Lower lobe of right lung (tissue), 2 donors: ENCODE measurements around the gene BABAM2. TPM values are rescaled to one million over a fixed set of nuclear protein-coding genes. Genes with fewer than 3 reads are reported as not detected.

Experiments used
- ATAC-seq, 2 donors: fragments of 200-7000 bp; cut with Tn5 transposase; one replicate each; pipeline ENCODE4 v1.9.1; 2020 to 2022; ENCODE audit warnings: mild to moderate bottlenecking in 2 of 2, moderate library complexity in 2 of 2
- DNase-seq: peaks from one replicate; pipeline ENCODE4 v3.0.0-alpha.2; 2020
- H3K27ac ChIP-seq: fragments of 200-600 bp; one replicate; pipeline ENCODE4 v1.8.0; 2022
- H3K27me3 ChIP-seq: fragments of 200-600 bp; one replicate; pipeline ENCODE4 v1.8.0; 2022; ENCODE audit warnings: low read depth
- H3K36me3 ChIP-seq: fragments of 200-600 bp; one replicate; pipeline ENCODE4 v1.8.0; 2022; ENCODE audit warnings: mild to moderate bottlenecking
- H3K4me1 ChIP-seq: fragments of 200-600 bp; one replicate; pipeline ENCODE4 v1.8.0; 2022
- H3K4me3 ChIP-seq: fragments of 200-600 bp; one replicate; pipeline ENCODE4 v1.8.0; 2022; ENCODE audit warnings: mild to moderate bottlenecking
- H3K9me3 ChIP-seq: fragments of 200-600 bp; one replicate; pipeline ENCODE4 v1.8.0; 2022
- CTCF ChIP-seq: fragments of 200-600 bp; IDR thresholded peaks from one replicate; pipeline ENCODE4 v1.8.0; 2022; ENCODE audit warnings: antibody characterized with exemption, mild to moderate bottlenecking
- intact Hi-C: fragments of 100-400 bp; cut with DNase I; formaldehyde crosslinking; loops from one replicate; pipeline ENCODE4 v1.11.0; 2022
- total RNA-seq: library from RNA; stranded (reverse); fragmentation: NEBNext Ultra II Directional; extraction: Animal tissue kit (Norgen Biotek cat#: 25700); gene quantifications from one replicate; pipeline ENCODE4 v1.2.1, GENCODE V29; 2021
- donor health status: DM: no; HTN: yes; CAD: no; lungs with severe emphysema.

The BABAM2 gene
- total RNA-seq, 1 donor from 2014 or later = 39.5 TPM

GRCh38 chr2:27907547-27907946 is 17.0 kb downstream of the BABAM2 start:
- intact Hi-C loops = no loop called here
- H3K27me3 ChIP-seq = no peaks in the 10 kb centered on the region
- H3K4me3 ChIP-seq = no peak overlapping the region
- H3K9me3 ChIP-seq = no peaks in the 10 kb centered on the region
- no peaks in the 10 kb centered on the region for H3K4me1 ChIP-seq
- H3K27ac ChIP-seq = no peak overlapping the region
- no peaks in the 10 kb centered on the region for H3K36me3 ChIP-seq
- DNase-seq (no peak), ATAC-seq (no peak)
- TF ChIP-seq CTCF = no peak

DNA sequence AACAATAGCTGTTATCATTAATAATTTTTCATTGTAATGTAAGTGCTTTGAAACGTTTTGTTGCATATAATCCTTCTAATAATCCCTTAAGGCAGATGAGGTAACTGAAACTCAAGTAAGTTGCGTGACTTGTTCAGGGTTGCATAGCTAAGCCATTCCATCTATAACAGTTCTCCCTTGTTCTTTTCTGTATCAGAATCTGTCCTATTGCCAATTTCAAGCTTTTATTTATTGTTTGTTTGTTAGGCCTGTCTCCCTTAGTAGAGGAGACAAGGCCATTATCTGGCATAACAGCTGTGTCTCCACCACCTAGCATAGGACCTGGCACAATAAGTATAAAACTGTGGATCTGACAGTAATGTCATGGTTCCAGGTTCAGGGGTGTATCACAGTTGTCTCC is 19.4 kb downstream of the BABAM2 start:
- Histone ChIP-seq H3K4me3 (no peak overlapping the region), H3K9me3 (no peaks in the 10 kb centered on the region), H3K4me1 (peaks cover 8% of the 10 kb centered on the region), H3K27me3 (no peaks in the 10 kb centered on the region), H3K27ac (no peak overlapping the region), H3K36me3 (no peaks in the 10 kb centered on the region)
- no peak for ATAC-seq
- intact Hi-C loops = no loop called here
- DNase-seq = no peak
- no peak for TF ChIP-seq CTCF

- no peak for DNase-seq
- no peaks in the 10 kb centered on the region for H3K27me3 ChIP-seq
- no peak overlapping the region for H3K27ac ChIP-seq
- H3K9me3 ChIP-seq = no peaks in the 10 kb centered on the region
- no peaks in the 10 kb centered on the region for H3K36me3 ChIP-seq
- no peak for TF ChIP-seq CTCF
- H3K4me1 ChIP-seq = peaks cover 25% of the 10 kb centered on the region
- no peak for ATAC-seq
- no peak overlapping the region for H3K4me3 ChIP-seq
- intact Hi-C loops = no loop called here
Measured at GRCh38 chr2:27911458-27912210, 21.1 kb downstream of the BABAM2 start.

- no peak for ATAC-seq
- no peaks in the 10 kb centered on the region for H3K27me3 ChIP-seq
- intact Hi-C loops = no loop called here
- no peak overlapping the region for H3K27ac ChIP-seq
- no peaks in the 10 kb centered on the region for H3K36me3 ChIP-seq
- no peak for DNase-seq
- H3K9me3 ChIP-seq = no peaks in the 10 kb centered on the region
- no peak for TF ChIP-seq CTCF
- H3K4me3 ChIP-seq = no peak overlapping the region
- peaks cover 29% of the 10 kb centered on the region for H3K4me1 ChIP-seq
Measured at GRCh38 chr2:27912512-27912911, 22.0 kb downstream of the BABAM2 start.

DNA sequence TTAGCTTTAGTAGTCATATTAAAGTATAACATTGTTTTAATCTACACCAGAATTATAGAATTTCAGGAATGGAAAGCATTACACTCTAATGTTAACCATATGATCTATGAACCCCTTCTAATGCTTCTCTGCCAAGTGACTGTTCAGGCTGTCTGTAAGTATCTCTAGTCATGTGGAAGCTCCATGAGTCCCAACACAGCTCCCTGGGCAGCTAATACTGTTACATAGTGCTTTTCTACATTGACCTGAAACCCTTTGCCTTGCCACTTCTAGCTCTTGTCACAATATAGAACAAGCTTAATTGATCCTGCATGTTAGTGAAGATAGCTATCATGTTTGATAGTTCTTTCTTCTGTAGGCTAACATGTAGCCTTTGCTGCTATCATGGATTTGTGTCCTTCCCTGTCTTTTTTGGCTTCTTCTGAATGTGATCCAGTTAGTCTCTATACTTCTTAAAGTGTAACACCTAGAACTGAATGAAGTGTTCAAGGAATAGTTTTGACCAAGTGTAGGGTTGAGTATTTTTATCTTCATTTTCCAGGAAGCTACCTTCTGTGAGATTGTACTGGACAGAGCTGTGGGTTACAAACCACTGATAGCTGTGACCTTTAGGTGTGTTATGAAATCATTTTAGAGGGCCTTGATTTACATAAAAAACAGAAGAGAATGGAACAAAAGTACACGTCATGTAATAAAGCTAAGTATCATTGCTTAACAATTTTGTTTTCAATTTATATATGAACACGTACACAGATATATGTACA is 23.7 kb downstream of the BABAM2 start:
- Histone ChIP-seq H3K36me3 (no peaks in the 10 kb centered on the region), H3K4me1 (peaks cover 29% of the 10 kb centered on the region), H3K4me3 (no peak overlapping the region), H3K27me3 (no peaks in the 10 kb centered on the region), H3K27ac (peak overlapping the region; percentile 38), H3K9me3 (no peaks in the 10 kb centered on the region)
- no peak for TF ChIP-seq CTCF
- intact Hi-C loops = no loop called here
- DNase-seq = no peak
- peak in 1 of 2 donors; percentile 56 for ATAC-seq
